A673 (cell line): ENCODE results near the gene MYO18B. TPM values are rescaled to one million over a fixed set of nuclear protein-coding genes. Genes with fewer than 3 reads are reported as not detected.

ENCODE experiments used
- BruUV-seq: library from RNA; stranded (reverse); fragments of 400-500 nt; replicated peaks from 2 replicates; lab custom pipeline; 2021; lab: Mats Ljungman, UMichigan
- CTCF ChIA-PET: fragments of 300-600 bp; sonication (Branson Sonifier 250); formaldehyde crosslinking; loops from one replicate; lab custom pipeline; 2022; ENCODE audit warnings: antibody characterized with exemption; lab: Charles Lee
- POLR2A ChIA-PET: fragments of 300-600 bp; sonication (Branson Sonifier 250); formaldehyde crosslinking; loops from one replicate; lab custom pipeline; 2022; ENCODE audit warnings: antibody characterized with exemption; ENCODE audit not compliant: low non-redundant PET; lab: Charles Lee
- DNase-seq: peaks from one replicate; pipeline ENCODE4 v3.0.0-alpha.2; 2015; ENCODE audit warnings: low spot score
- H3K27ac ChIP-seq: fragments of 200-600 bp; sonication (generic); 2 replicates; pipeline ENCODE4 v1.5.1; 2016; ENCODE audit warnings: mixed run types, low read depth, mild to moderate bottlenecking, mixed read lengths, antibody characterized with exemption, low read length; ENCODE audit not compliant: poor library complexity, severe bottlenecking
- H3K27me3 ChIP-seq: fragments of 200-600 bp; sonication (generic); replicated peaks from 2 replicates; pipeline ENCODE4 v1.6.1; 2017; ENCODE audit warnings: mixed run types, low read depth, mild to moderate bottlenecking, mixed read lengths, antibody characterized with exemption, low read length; ENCODE audit not compliant: insufficient read depth, poor library complexity
- H3K36me3 ChIP-seq: fragments of 200-600 bp; sonication (generic); 2 replicates; pipeline ENCODE4 v1.6.1; 2016; ENCODE audit warnings: mixed run types, mild to moderate bottlenecking, mixed read lengths, antibody characterized with exemption, low read length; ENCODE audit not compliant: insufficient read depth, poor library complexity, severe bottlenecking
- H3K4me1 ChIP-seq: fragments of 200-600 bp; sonication (generic); 2 replicates; pipeline ENCODE4 v1.6.1; 2017; ENCODE audit warnings: mixed run types, mild to moderate bottlenecking, mixed read lengths, antibody characterized with exemption, low read length; ENCODE audit not compliant: insufficient read depth, poor library complexity, severe bottlenecking
- H3K4me3 ChIP-seq: fragments of 200-600 bp; sonication (generic); 2 replicates; pipeline ENCODE4 v1.5.1; 2016; ENCODE audit warnings: low read depth, mixed run types, mild to moderate bottlenecking, mixed read lengths, low read length; ENCODE audit not compliant: poor library complexity, severe bottlenecking
- H3K9me3 ChIP-seq: fragments of 200-600 bp; sonication (generic); 2 replicates; pipeline ENCODE4 v1.6.1; 2016; ENCODE audit warnings: mixed run types, low read depth, mild to moderate bottlenecking, mixed read lengths, antibody characterized with exemption, low read length; ENCODE audit not compliant: poor library complexity, severe bottlenecking
- EZH2 ChIP-seq: fragments of 200-600 bp; sonication (generic); IDR thresholded peaks from 2 replicates; pipeline ENCODE4 v1.6.1; 2017; ENCODE audit warnings: borderline replicate concordance, low read depth, mild to moderate bottlenecking, mixed read lengths, antibody characterized with exemption, low read length; ENCODE audit not compliant: poor library complexity, severe bottlenecking
- intact Hi-C: fragments of 100-400 bp; cut with micrococcal nuclease; formaldehyde crosslinking; loops from one replicate; pipeline ENCODE4 v1.10.0; 2022; ENCODE audit not compliant: unreplicated experiment
- total RNA-seq: library from RNA; stranded (reverse); gene quantifications from 2 replicates; pipeline ENCODE4 v1.2.3, GENCODE V29; 2021
- TF ChIP-seq, protein P1 (sequence below): fragments of 300-800, 200-600 bp; sonication (generic); conservative IDR thresholded peaks from 2 replicates; pipeline ENCODE4 v1.5.1; 2017; ENCODE audit warnings: low read depth, mild to moderate bottlenecking, antibody characterized with exemption, low read length, moderate library complexity, mixed read lengths

Gene MYO18B
- total RNA-seq, 1 experiment from 2014 or later, result not detected

- Histone ChIP-seq H3K4me3 (no peak overlapping the region), H3K4me1 (no peaks in the 10 kb centered on the region), H3K36me3 (no peaks in the 10 kb centered on the region), H3K27ac (no peak overlapping the region), H3K9me3 (no peaks in the 10 kb centered on the region), H3K27me3 (peaks cover 4% of the 10 kb centered on the region)
- intact Hi-C loops, result no loop called here
- CTCF ChIA-PET, result no interaction called here
- no peak for DNase-seq
- POLR2A ChIA-PET, result no interaction called here
- TF ChIP-seq EZH2, result no peak
- TF ChIP-seq, protein P1, sequence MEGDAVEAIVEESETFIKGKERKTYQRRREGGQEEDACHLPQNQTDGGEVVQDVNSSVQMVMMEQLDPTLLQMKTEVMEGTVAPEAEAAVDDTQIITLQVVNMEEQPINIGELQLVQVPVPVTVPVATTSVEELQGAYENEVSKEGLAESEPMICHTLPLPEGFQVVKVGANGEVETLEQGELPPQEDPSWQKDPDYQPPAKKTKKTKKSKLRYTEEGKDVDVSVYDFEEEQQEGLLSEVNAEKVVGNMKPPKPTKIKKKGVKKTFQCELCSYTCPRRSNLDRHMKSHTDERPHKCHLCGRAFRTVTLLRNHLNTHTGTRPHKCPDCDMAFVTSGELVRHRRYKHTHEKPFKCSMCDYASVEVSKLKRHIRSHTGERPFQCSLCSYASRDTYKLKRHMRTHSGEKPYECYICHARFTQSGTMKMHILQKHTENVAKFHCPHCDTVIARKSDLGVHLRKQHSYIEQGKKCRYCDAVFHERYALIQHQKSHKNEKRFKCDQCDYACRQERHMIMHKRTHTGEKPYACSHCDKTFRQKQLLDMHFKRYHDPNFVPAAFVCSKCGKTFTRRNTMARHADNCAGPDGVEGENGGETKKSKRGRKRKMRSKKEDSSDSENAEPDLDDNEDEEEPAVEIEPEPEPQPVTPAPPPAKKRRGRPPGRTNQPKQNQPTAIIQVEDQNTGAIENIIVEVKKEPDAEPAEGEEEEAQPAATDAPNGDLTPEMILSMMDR, result no peak
- no TSS peak for BruUV-seq
Measured at GRCh38 chr22:26047516-26047915, 305.5 kb downstream of the MYO18B start.

GRCh38 chr22:26047920-26048319 lies 305.9 kb downstream of the MYO18B start:
- no peak overlapping the region for H3K27ac ChIP-seq
- peaks cover 4% of the 10 kb centered on the region for H3K27me3 ChIP-seq
- H3K4me3 ChIP-seq, result no peak overlapping the region
- TF ChIP-seq EZH2, result no peak
- TF ChIP-seq, protein P1, result no peak
- CTCF ChIA-PET, result no interaction called here
- DNase-seq, result no peak
- POLR2A ChIA-PET, result no interaction called here
- H3K36me3 ChIP-seq, result no peaks in the 10 kb centered on the region
- intact Hi-C loops, result no loop called here
- no peaks in the 10 kb centered on the region for H3K4me1 ChIP-seq
- BruUV-seq, result no TSS peak
- no peaks in the 10 kb centered on the region for H3K9me3 ChIP-seq

- H3K9me3 ChIP-seq, result no peaks in the 10 kb centered on the region
- no TSS peak for BruUV-seq
- TF ChIP-seq EZH2, result no peak
- TF ChIP-seq, protein P1, result no peak
- POLR2A ChIA-PET, result interaction anchor here (0.5 kb wide), 1 partner anchor 77 kb away, joined by 4 read pairs; no protein-coding TSS in a partner anchor
- no peaks in the 10 kb centered on the region for H3K4me1 ChIP-seq
- peaks cover 12% of the 10 kb centered on the region for H3K27me3 ChIP-seq
- no peak overlapping the region for H3K27ac ChIP-seq
- CTCF ChIA-PET, result no interaction called here
- no peak for DNase-seq
- H3K4me3 ChIP-seq, result no peak overlapping the region
- intact Hi-C loops, result no loop called here
- H3K36me3 ChIP-seq, result no peaks in the 10 kb centered on the region
Measured at GRCh38 chr22:26050079-26050478, 308.1 kb downstream of the MYO18B start.
